HL-60 (cell line): ENCODE data around the gene THSD7A.

Experiments
- DNase-seq, 2 experiments: peaks; one replicate each; pipeline ENCODE4 v3.0.0-alpha.2; 2010 to 2020; ENCODE audit warnings: low read depth in 1 of 2, low spot score in 1 of 2
- H3K27ac ChIP-seq: fragments of 250-450 bp; sonication (Bioruptor Pico); replicated peaks from 2 replicates; pipeline ENCODE4 v1.5.1; 2020; ENCODE audit warnings: mild to moderate bottlenecking, moderate library complexity
- H3K27me3 ChIP-seq: fragments of 250-450 bp; sonication (Bioruptor Pico); 2 replicates; pipeline ENCODE4 v1.5.1; 2021; ENCODE audit warnings: mild to moderate bottlenecking, moderate library complexity; ENCODE audit not compliant: insufficient read depth, poor library complexity, severe bottlenecking
- H3K4me3 ChIP-seq: replicated peaks from 2 replicates; pipeline ENCODE4 v1.5.1; 2011; ENCODE audit warnings: mild to moderate bottlenecking, control low read depth, low read length; ENCODE audit not compliant: insufficient read depth
- GABPA ChIP-seq: IDR thresholded peaks from 2 replicates; pipeline ENCODE4 v1.6.1; 2012; ENCODE audit warnings: low read depth
- POLR2AphosphoS5 ChIP-seq: IDR thresholded peaks from 2 replicates; pipeline ENCODE4 v1.6.1; 2012; ENCODE audit warnings: low read depth
- REST ChIP-seq: IDR thresholded peaks from 2 replicates; pipeline ENCODE4 v1.6.1; 2012; ENCODE audit warnings: low read depth; ENCODE audit not compliant: insufficient replicate concordance
- SPI1 ChIP-seq: IDR thresholded peaks from 2 replicates; pipeline ENCODE4 v1.6.1; 2012; ENCODE audit warnings: low read depth, mild to moderate bottlenecking, borderline replicate concordance
- TF ChIP-seq, protein P1 (sequence below): IDR thresholded peaks from one replicate; pipeline ENCODE4 v1.5.1; 2011; ENCODE audit warnings: low read length, control low read depth, inconsistent platforms; ENCODE audit not compliant: insufficient read depth

THSD7A gene

GRCh38 chr7:11346302-11346701 is 485.7 kb downstream of the THSD7A start:
- DNase-seq, result no peak
- H3K27ac ChIP-seq, result no peak overlapping the region
- TF ChIP-seq POLR2AphosphoS5, result no peak
- TF ChIP-seq SPI1, result no peak
- TF ChIP-seq, protein P1, sequence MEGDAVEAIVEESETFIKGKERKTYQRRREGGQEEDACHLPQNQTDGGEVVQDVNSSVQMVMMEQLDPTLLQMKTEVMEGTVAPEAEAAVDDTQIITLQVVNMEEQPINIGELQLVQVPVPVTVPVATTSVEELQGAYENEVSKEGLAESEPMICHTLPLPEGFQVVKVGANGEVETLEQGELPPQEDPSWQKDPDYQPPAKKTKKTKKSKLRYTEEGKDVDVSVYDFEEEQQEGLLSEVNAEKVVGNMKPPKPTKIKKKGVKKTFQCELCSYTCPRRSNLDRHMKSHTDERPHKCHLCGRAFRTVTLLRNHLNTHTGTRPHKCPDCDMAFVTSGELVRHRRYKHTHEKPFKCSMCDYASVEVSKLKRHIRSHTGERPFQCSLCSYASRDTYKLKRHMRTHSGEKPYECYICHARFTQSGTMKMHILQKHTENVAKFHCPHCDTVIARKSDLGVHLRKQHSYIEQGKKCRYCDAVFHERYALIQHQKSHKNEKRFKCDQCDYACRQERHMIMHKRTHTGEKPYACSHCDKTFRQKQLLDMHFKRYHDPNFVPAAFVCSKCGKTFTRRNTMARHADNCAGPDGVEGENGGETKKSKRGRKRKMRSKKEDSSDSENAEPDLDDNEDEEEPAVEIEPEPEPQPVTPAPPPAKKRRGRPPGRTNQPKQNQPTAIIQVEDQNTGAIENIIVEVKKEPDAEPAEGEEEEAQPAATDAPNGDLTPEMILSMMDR, result no peak
- no peak for TF ChIP-seq GABPA
- no peak for TF ChIP-seq REST

GRCh38 chr7:11345621-11346020 is 486.4 kb downstream of the THSD7A start:
- no peak for TF ChIP-seq POLR2AphosphoS5
- TF ChIP-seq, protein P1, result no peak
- no peak for TF ChIP-seq SPI1
- no peak for TF ChIP-seq REST
- no peak for TF ChIP-seq GABPA
- Histone ChIP-seq H3K27me3 (no peaks in the 10 kb centered on the region), H3K4me3 (no peak overlapping the region), H3K27ac (no peak overlapping the region)
- no peak for DNase-seq

More at GRCh38 chr7:11346302-11346701, 485.7 kb downstream of the THSD7A start:
- Histone ChIP-seq H3K27me3 (no peaks in the 10 kb centered on the region), H3K4me3 (no peak overlapping the region)

- H3K4me3 ChIP-seq, result no peak overlapping the region
- TF ChIP-seq POLR2AphosphoS5, result no peak
- TF ChIP-seq, protein P1, result peak; percentile 23
- DNase-seq, result peak; percentile 9 to 27
- H3K27ac ChIP-seq, result no peak overlapping the region
- H3K27me3 ChIP-seq, result no peaks in the 10 kb centered on the region
Observed at GRCh38 chr7:11343818-11344413, 488.1 kb downstream of the THSD7A start.

DNA sequence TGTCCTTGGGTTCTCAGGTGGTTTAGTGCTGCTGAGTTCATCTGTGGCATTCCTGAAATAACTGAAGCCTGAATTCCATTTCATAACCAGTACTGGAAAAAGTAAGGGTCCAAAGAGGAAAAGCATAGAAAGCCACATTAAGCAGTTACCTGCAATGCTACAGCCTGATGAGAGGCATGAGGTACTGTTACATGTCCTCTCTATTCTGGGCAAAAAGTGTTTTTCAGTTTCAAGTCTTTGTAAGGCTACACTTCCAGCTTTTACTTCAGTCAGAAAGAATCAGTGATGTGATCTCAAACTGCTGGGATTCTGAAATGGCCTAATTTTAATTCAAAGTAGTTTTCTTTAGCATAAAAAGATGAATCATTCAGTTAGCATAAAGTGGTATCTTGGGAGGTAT is 488.9 kb downstream of the THSD7A start:
- Histone ChIP-seq H3K4me3 (no peak overlapping the region), H3K27ac (no peak overlapping the region), H3K27me3 (no peaks in the 10 kb centered on the region)
- no peak for DNase-seq
- TF ChIP-seq GABPA (no peak), SPI1 (no peak), POLR2AphosphoS5 (no peak), REST (no peak)
- TF ChIP-seq, protein P1, result no peak
